ENCODE results near the gene PROSER2. TPM values are rescaled to one million over a fixed set of nuclear protein-coding genes. Genes with fewer than 3 reads are reported as not detected.
"Not testable (repeated sequence)": the region's sequence is repeated elsewhere in the genome, so short reads cannot be mapped to it uniquely, and the experiment has no call there.

The PROSER2 gene
- total RNA-seq, 2 donors from 2014 or later: 10.3 to 11.3 TPM

DNA sequence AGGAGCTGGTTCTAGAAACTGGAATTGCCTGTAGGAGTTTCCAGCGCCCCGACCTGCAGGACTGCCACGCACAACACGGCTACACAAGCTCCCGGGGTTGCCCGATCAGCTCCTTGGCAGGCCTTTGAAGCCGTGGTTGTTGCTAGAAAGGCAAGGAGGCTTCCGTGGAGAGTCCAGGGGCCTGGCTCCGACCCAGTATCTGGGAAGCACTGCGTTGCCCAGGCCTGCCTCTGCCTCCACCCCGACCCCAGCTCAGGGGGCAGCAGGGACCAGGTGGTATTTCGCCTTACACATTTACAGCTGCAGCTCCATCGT is 54.4 kb downstream of the PROSER2 start:
- ATAC-seq: no peak
- intact Hi-C loops (cut with DNase I, micrococcal nuclease): no loop called here
- no peak for DNase-seq

DNA sequence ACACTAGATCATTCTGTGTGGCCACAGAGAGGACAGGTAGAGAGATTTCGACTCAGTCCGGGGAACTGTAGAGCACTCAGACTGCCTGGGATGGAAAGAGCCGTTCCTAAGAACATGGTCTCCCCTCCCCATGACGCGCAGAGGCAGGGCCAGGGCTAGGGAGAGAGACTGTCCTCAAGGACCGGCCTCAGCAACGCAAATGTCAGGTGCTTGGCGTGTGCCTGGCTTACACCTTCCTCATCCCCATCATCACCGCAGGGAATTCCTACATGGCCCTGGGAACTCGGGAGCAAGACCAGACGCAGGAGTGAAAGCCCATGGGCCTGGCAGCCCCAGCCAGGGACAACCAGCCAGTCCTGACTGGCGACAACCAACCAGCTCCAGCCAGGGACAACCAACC is 55.6 kb downstream of the PROSER2 start:
- no peak for DNase-seq
- intact Hi-C loops (cut with DNase I, micrococcal nuclease): no loop called here
- no peak for ATAC-seq

GRCh38 chr10:11879387-11880094 is 56.4 kb downstream of the PROSER2 start:
- ATAC-seq (no peak), DNase-seq (no peak)
- intact Hi-C loops (cut with DNase I, micrococcal nuclease): no loop called here

DNA sequence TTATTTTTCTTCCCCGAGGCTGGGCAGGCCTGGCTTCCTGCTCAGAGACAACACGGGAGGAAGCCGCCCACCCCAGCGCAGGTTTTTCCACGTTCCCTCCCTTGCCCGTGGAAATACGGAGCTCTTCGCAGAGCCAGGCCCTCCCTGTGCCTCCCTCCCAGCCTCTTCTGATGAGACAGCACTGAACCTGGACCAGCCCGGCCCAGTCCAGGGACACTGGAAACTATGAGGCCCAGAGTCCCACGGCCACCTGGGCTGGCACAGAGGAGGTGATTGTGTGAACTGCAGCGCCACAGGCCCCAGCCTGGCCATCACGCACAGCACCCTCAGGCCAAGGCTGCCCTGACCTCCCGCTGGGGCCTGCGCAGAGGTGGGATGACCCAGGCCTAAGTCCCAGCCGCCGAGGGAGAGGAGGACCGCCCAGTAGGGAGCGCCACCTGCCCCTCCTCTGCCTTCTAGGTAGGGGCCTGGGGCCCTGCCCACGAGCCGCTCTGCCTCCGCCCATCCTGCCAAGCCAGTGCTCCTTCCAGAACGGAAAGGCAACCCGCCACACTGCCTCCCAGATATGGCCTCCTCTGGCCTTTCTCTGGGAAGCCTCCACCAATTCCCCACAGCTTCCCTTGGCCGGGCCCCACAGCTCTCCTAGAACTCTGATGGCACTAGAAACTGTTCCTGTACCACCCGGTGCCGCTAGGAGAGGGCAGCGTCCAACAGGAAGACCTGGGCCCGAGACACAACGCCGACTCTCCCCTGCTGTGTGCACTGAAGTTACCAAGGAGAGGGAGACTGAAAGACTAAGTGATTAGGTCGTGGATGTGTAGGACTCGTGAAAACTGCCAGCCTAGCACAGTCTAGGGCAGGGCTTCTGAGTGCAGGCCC is 57.2 kb downstream of the PROSER2 start:
- intact Hi-C loops (cut with DNase I, micrococcal nuclease): no loop called here
- ATAC-seq (no peak), DNase-seq (no peak)

GRCh38 chr10:11881030-11881476 is 57.9 kb downstream of the PROSER2 start:
- intact Hi-C loops (cut with DNase I, micrococcal nuclease): no loop called here
- no peak for DNase-seq
- ATAC-seq: no peak

DNA sequence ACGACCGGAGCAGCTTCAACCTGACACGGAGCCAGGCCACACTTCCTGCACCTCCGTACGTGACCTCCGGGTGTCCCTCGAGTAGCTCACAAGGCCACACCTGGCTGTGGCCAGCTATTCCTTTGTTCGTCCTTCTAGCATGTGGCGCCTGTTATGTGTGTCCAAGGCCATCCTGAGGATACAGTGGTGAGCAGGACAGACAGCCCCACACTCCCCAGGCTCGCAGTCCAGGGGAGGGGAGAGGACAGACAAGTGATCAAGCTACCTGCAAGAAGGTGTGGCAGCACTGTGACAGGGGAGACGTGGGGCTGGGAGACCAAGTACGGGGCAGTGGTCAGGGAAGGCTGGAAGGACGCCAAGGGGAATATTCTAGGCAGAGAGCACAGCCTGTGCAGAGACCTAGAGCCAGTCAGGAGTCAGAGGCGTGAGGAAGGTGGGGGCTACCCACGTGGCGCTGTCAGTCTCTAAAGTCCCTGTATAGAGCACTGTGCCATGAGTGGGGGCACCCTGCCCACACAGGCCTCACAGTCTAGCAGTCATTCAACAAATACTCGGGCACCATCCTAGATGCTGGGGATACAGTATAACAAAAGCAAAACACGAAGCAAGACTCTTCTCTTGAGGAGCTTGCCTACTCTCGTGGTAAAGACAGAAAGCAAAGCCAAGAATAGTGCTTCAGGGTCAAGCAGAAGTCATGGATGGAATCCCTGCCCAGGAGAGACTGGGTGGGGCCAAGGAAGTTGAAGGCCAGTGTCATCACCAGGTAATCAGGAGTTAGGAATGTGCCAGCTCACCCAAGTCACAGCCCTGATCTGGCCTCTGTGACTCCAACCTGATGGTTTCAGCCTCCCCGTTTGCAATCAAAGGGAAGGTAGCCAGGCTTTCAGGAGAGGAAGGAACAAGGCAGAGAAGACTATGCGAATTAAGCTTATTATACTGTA is 58.6 kb downstream of the PROSER2 start:
- ATAC-seq (peak; percentile 90), DNase-seq (no peak)
- intact Hi-C loops (cut with DNase I, micrococcal nuclease): no loop called here

- DNase-seq (no peak), ATAC-seq (no peak)
- intact Hi-C loops (cut with DNase I, micrococcal nuclease): no loop called here
Measured at GRCh38 chr10:11882646-11883375, 59.7 kb downstream of the PROSER2 start.

- DNase-seq (no peak), ATAC-seq (no peak)
- intact Hi-C loops (cut with DNase I, micrococcal nuclease): no loop called here
Measured at GRCh38 chr10:11884706-11885423, 61.7 kb downstream of the PROSER2 start.

GRCh38 chr10:11885437-11886137 is 62.4 kb downstream of the PROSER2 start:
- no peak for ATAC-seq
- intact Hi-C loops (cut with DNase I, micrococcal nuclease): no loop called here

DNA sequence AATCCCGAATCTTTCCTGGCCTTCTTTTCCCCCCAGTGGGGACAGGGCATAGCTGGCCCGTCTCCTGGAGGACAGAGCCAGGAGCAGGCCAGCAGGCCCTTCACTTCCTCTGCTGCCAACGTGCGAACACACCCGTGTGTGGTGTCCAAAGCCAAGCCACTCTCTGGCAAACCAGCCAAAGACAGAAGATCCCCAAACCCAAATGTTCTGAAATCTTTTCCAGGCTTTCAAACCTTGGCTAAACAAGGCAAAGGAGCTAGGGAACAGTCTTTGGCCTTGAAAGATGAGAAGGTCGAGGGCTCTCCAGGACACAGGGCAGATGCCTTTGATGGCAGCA is 63.0 kb downstream of the PROSER2 start:
- DNase-seq (no peak), ATAC-seq (no peak)
- intact Hi-C loops (cut with DNase I, micrococcal nuclease): no loop called here

More at GRCh38 chr10:11885437-11886137, 62.4 kb downstream of the PROSER2 start:
- no peak for DNase-seq

GRCh38 chr10:11886851-11887250 is 63.7 kb downstream of the PROSER2 start:
- DNase-seq: no peak
- intact Hi-C loops (cut with DNase I, micrococcal nuclease): no loop called here
- ATAC-seq: no peak

GRCh38 chr10:11887381-11888227 is 64.4 kb downstream of the PROSER2 start:
- no peak for ATAC-seq
- DNase-seq: no peak
- intact Hi-C loops (cut with DNase I, micrococcal nuclease): no loop called here

DNA sequence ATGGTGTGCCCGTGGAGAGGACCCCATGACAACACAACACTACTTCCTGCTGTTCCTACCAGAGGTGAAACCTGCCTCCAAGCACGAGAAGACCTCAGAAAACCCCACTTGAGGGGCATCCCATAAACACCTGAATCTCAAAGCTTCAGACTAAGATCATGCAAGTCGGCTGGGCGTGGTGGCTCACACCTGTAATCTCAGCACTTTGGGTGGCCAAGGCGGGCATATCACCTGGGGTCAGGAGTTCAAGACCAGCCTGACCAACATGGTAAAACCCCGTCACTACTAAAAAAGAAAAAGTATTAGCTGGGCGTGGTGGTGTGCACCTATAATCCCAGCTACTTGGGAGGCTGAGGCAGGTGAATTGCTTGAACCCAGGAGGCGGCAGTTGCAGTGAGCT is 66.1 kb downstream of the PROSER2 start:
- ATAC-seq; DNase-seq; intact Hi-C loops (cut with DNase I, micrococcal nuclease): not testable (repeated sequence)

DNA sequence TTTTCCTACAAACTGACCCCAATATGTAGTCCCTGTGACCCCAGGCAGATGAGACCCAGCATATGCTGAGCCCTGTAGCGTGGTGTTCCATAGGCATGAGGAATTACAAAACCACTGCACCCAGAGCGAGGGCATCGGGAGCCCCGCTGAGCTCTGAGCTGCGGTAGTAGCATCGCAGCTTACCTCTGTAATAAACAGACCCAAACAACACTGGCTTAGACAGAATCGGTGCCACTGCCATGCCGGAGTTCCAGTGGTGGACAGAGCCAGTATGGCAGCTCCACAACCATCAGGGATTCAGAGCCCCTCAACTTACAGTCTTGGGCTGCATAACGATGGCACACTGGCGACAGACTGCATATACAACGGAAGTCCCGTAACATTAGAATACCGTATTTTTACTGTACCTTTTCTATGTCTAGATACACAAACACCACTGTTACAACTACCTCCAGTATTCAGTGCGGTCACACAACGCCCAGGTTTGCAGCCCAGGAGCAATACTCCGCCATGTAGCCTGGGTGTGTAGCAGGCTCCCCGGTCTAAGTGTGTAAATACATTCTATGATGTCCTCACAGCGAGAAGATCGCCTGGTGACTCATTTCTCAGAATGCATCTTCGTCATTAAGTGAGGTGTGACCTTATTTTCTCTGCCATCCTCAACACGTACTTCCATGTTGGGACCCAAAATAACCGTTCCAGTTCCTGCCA is 68.8 kb downstream of the PROSER2 start:
- intact Hi-C loops (cut with DNase I, micrococcal nuclease): no loop called here
- DNase-seq (no peak), ATAC-seq (no peak)

DNA sequence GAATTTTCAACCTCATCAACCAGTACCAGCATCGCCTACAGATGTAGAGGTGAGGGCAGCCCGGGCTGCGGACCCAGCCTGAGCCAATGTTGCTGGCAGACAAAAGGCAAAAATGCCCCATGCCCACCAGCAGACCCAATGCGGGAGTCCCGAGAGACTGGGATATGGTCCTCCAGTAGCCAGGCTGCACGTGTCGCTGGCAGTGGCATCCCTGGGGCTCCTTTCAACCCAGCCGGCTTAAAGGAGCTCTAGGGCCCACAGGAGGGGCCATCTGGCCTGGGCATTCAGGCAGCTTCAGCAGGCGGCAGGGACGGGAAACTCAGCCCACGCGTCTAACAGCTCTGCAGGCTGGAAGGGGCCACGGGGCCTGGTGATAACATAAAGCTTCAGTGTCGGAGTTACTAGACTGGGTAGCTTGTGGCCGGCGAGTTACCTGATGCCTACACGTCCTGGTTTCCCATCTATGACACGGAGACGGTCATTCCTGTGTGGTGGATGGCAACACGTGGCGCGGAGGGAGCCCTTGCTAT is 70.7 kb downstream of the PROSER2 start:
- ATAC-seq (no peak), DNase-seq (no peak)
- intact Hi-C loops (cut with DNase I, micrococcal nuclease): no loop called here
